GM18909 (cell line): Measurements from ENCODE around the gene MAP7D1.

Source experiments
- ATAC-seq: cut with Tn5 transposase; IDR thresholded peaks from one replicate; pipeline ENCODE4 v1.9.1; 2021; ENCODE audit warnings: mild to moderate bottlenecking; ENCODE audit not compliant: unreplicated experiment, poor library complexity

Gene MAP7D1

DNA sequence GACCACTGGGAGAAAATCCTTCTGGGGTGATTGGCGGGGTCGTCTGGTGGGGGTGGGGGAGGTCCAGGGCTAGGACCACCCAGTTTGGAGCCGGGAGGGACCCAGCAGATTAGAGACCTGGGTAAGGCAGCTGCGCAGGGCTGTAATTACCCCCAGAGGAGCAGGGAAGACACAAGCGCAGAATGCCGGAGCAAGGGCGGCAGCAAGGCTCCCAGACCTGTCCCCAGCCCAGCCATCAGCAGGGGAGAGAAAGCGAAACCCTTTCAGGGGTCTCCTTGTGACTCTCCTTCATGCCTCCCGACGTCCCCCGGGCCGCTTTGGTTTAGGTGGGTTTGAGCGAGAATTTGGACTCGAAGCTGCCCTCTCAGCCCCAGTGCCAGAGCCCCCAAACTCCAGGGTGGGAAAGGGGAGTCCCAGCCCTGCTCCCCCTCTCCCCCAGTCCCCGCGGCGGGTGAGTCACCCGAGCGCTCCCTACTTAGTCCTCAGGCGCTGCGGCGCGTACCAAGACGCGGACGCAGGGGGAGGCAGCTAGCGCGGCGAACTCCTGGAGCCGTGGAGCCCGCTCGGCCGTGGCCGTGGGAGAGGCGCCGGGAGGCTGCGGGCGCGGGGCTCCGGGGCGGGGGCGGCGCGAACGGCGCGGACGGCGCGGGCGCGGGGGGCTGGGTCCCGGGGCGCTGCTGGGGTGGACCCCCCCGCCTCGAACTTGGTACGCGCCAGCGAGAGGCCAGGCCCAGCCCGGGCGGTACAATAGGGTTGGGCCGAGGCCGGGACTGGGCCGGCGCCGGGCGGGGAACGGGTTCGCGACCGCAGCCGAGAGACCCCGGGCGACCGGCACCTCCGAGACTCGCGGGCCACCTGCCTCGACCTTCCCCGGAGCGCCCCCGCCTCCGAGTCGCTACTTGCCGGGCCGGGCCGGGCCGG, at the start of gene MAP7D1:
MAP7D1 (plus strand) TSS at position 753 of the 921 bp plus-strand sequence. CDS start 258 bp downstream, outside the sequence.
- ATAC-seq = peak; percentile 55

GRCh38 chr1:36106269-36106668, 49.7 kb upstream of the MAP7D1 start:
- no peak for ATAC-seq

DNA sequence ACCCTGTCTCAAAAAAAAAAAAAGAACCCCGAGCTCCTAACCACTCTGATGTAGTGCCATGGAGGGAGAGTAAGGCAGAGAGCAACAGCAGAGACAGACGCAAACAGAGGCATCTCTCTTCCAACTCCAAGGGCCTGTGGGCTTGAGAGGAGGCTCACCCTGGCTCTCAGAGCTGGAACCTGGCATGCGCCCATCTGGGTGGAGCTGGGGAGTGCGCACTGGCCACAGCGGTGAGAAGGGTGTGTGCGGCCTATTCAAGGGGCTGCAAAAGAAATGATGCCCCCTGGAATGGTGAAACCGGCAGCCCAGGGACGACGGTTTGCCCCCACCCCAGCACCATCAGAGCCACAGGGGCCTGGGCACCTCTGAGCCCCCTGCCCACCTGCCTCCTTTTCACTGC, 48.6 kb upstream of the MAP7D1 start:
- no peak for ATAC-seq

DNA sequence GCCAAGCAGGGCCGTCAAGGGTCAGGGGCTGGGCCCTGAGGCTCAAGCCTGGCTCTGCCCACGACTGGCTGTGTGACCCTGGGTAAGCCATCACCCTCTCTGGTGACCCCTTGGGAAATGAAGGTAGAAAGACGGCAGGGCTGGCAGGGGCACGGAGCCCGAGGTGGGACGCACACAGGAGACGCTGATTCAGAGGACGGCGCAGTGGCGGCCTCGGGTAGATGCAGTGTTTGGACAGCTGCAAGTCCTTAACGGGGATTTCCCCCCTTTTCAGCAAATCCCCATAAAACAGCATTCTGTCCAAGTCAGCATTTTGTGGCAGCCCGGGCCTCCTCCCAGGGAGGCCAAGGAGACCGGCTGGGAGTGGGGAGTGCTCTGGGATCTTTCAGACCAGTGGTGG, 47.6 kb upstream of the MAP7D1 start:
- ATAC-seq = no peak

- ATAC-seq = no peak
Measured at GRCh38 chr1:36109041-36109679, 46.8 kb upstream of the MAP7D1 start.

DNA sequence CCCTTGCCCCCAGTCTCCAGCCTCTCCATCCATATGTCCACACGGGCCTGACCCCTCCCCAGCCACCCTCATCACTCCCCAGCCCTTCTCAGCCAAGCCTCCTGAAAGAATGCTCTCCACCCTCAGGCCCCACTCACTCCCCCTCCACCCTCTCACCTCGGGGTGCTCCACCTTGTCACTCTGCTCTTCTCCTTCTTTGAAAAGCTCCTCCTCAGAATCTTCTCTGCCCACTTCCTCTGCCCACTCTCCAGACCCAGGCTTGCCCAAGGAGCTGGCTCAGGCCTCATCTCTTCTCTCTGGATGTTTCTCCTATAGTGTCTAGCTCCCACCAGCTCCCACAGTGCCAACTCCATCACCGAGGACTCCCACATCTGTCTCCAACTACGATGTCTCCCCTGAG, 44.8 kb upstream of the MAP7D1 start:
- no peak for ATAC-seq

DNA sequence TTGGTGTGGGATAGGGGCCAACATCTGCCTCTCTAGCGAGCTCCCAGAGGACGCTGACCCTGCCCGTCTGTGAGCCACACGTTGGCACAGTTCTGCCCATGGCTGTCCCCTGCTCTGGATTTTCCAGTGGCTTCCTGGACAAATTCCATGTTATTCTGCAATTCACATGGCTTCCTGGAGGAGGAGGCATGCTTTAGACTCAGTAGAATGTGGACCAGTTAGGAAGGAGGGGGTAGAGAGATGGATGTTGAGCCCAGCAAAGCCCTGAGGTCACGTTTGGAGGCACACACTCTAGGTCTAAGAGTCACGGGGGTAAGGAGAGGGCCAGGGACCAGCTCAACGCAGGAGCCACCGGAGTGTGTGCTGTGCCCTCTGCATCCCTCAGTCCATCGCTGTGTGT, 43.1 kb upstream of the MAP7D1 start:
- no peak for ATAC-seq

- ATAC-seq = no peak
Measured at GRCh38 chr1:36114371-36114770, 41.6 kb upstream of the MAP7D1 start.

DNA sequence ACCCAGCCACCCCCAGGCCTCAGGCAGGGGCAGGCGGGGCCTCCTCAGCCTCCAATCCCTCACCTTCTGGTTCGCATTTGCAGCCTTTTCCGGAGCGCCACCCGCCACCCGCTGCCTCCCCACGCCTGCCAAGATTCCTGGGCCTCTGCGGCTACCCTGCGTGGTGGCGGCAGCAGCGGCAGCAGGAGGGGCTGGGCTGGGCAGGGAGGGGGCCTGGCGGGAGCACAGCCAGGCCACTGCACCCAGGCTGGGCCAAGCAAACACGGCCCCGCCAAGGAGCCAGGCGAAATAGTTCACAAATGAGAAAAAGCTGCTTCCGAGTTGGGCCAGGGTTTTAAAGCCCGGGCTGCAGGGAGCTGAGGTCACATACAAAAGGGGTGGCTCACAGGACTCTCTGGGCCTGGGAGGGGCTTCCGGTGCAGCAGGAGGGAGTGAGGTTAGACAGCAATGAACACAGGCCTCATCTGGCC, 40.7 kb upstream of the MAP7D1 start:
- ATAC-seq = no peak

DNA sequence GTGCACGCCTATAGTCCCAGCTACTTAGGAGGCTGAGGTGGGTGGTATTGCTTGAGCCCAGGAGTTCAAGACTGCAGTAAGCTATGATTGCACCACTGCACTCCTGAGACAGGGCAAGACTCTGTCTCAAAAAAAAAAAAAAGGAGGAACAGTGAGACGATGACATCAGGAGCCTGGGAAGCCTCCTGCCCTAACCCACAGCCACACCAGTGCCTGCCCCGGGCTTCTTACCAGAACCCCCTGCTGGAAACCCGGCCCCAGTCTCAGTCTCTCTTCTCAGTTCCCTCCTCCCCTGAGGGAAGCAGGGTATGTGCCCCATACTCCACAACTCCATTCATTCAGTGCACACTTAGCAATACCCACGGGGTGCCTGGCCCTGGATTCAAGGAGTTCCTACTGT, 40.0 kb upstream of the MAP7D1 start:
- ATAC-seq = no peak

DNA sequence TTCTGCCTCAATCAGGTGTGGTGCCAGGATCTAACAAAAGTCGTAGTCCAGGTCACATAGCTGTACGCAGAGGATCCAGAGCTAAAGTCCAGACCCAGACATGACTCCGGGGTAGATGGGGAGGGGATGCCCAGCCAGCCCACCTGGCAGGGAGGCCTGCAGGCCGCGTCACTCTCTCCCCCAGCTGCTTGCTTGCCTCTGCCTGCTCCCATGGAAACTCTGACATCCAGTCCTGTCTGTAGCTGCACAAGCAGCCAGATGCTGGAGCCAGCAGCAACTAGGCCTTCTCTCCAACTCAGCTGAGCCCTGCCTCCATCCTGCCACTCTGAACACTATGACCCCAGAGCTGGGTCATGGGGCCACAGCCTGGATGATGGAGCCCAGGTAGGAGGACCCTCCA, 39.1 kb upstream of the MAP7D1 start:
- ATAC-seq = no peak

DNA sequence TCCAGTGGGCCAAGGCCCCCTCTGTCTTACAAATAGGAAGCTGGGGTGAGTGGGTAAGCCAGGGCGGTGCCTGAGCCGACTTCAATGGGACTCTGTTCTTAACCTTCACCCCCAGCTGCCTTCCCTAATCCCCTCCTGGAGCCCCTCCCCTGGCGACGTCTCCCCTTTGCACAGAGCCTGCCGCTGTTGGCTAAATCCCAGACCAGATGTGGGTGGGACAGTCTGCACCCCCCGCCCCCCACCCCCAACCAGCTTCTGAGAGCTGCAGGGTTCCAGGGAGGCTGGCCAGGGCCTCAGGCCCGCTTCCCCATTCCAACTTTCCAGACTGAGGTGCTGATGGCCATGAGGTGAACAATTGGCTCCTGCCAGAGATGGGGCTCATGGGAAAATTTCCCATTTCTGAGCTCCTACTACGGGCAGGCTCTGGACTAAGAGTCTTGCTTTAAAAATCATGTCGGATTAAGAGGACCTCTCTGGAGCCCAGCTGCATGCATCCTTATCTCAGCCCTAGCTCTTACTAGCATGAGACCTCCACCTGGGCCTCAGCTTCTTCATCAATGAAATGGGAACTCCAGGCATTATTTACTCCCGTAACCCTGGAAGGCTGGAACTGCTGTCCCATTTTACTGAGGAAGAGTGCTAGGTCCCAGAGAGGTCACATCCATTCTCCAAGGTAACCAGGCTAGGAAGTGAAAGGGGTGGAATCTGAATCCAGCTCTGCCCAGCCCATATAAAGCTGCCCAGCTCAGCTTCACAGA, 37.3 kb upstream of the MAP7D1 start:
- no peak for ATAC-seq

DNA sequence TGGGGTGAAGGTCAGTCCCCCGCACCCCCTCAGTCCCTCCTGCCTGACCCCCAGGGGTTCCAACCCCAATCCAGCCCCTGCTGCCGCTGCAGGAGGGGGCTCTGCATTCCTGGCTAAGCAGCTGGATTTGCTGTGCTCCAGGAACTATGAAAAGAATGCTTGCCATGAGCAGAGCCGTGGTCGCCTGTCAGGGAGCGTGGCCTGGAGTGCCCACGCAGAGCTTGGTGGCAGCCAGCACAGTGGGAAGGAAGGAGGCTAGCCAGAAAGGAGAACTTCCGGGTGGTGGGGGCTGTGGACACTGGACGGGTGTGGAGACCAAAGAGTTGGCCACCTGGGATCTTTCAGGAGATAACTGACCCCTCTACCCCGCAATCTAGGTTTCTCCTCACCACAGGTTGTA, 36.5 kb upstream of the MAP7D1 start:
- no peak for ATAC-seq

DNA sequence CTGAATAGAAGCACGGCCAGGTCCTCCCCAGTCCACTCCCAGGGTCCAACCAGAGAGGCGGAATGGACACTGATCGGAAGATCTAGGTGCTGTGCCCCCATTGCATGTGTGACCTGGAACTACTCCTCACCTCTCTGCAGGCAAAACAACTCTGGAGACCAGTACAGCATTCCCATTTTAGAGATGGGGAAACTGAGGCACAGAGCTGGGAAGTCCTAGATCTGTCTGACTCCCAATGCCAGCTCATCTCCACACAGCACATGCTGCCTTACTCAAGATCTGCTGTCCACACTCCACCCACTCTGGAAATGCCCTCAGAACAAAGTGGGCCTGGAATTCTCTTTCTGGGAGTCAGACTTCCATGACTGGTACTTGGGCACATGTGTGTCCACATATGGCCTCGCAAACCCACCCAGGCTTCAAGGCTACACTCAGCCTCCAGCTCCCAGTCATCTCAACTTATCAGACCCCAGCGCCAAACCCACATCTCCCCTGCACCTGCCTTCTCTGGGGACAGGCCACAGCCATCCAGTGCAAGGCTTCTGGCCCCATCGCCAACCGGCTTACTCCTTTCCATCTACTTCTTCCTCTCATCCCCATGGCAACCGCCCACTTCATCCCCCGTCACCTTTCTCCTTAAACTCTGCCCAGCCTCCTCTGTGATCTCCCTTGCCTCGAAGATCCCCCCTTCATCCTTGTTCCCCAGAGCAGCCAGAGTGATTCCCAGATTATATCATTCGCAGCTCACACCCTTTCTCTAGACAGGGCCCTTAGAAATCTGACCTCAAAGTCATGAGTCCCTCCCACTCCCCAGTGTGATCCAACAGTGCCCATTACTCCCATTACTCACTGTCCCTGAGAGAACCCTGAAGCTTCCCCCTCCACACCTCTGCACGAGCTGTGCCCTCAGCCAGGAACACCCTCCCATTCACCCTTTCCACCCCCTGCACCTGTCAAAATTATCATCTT, 33.6 kb upstream of the MAP7D1 start:
- ATAC-seq = no peak

DNA sequence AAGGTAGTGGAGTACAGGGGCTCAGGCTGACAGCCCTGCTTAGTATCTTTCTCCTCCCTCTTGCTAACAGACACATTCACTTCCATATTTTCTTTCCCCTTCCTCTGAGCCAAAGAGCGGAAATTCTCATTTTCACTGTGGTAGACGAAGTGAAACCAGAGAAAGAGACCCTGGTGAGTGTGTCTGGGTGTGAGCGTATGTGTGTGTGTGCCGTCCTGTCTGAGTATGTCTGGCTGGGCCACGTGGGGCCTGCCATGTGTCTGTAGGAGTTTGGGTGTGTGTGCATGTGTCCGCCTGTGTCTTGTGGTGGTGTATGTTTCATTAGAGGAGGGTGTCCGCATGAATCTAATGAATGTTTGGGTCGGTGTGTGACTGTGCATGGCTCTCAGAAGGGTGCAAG, 32.6 kb upstream of the MAP7D1 start:
- no peak for ATAC-seq

GRCh38 chr1:36124404-36125128, 31.4 kb upstream of the MAP7D1 start:
- ATAC-seq = no peak

DNA sequence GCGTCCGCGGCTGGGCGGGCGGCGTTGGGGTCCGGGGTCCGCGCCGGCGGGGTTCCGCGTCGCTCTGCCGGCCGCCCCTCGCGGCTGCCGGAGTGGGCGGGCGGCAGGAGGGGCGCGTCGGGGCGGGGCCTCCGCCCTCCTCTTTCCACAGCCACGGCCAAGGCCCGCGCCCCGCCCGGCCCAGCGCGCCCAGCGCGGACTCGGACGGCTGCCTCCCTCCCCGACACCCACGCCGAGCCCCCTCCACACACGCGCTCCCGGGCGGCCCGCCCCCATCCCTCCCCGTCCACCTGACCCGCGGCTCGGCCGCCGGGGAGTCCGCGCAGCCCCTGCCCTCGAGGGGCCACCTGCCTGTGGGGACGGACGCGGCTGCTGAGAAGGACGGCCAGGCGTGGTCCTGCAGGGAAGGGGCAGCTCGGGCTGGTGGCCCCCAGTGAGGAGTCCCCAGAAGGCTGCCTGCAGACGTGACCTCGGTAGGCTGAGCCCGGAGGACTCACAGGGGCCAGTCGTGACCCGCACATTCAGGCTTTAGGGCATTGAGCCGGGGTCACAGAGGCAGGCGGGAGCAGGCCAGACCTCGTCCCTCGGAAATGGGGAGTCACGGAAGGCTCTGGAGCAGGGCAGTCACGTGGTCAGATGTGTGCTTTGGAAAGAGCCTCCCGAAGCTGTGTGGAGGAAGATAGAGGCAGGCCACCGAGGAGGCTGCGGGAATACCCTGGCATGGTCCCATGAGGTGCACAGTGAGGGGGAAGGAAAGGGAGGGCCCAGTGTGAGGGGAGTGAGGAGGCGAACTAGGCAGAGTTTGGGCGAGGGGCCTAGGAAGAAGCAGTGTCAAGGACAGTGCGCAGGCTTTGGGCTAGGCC, 30.6 kb upstream of the MAP7D1 start, which contains the start of gene COL8A2:
COL8A2 (minus strand) TSS at position 94 of the 863 bp plus-strand sequence. CDS start 24,980 bp downstream, outside the sequence.
- no peak for ATAC-seq
